Measurements from ENCODE around the gene FAM98B. TPM values are rescaled to one million over a fixed set of nuclear protein-coding genes. Genes with fewer than 3 reads are reported as not detected.

Gene FAM98B
- total RNA-seq, 1 experiment from 2014 or later = 50.0 TPM

- WGBS (ENCODE audit: extremely low coverage, insufficient read length, low lambda C conversion rate) = no CpG with 5 or more reads among the region's 5 CpGs
- Histone ChIP-seq H3K79me1 (ENCODE audit: insufficient read depth, low read depth, low read length, poor library complexity, severe bottlenecking) (no peaks in the 10 kb centered on the region), H3K4me2 (ENCODE audit: insufficient read depth, insufficient read length, low read length) (no peak overlapping the region), H3K9me3 (ENCODE audit: control insufficient read depth, low read depth, low read length) (no peaks in the 10 kb centered on the region), H3K27ac (ENCODE audit: insufficient read length, low read depth, low read length) (no peak overlapping the region), H3T11ph (ENCODE audit: low read length) (no peak overlapping the region), H3K4me1 (ENCODE audit: insufficient read depth, low read length) (peaks cover 14% of the 10 kb centered on the region; the same call in 1 of the 2 replicates), H4K20me1 (ENCODE audit: control insufficient read depth, insufficient read depth, insufficient read length) (no peaks in the 10 kb centered on the region), H4K8ac (replicated peaks; ENCODE audit: insufficient read length, low read depth, low read length) (no peak overlapping the region), H2BK12ac (ENCODE audit: insufficient read length, low read depth, low read length) (no peak overlapping the region), H3K79me2 (ENCODE audit: insufficient read depth, low read length) (no peaks in the 10 kb centered on the region), H4K5ac (ENCODE audit: insufficient read length, low read depth, low read length) (no peak overlapping the region), H3K56ac (ENCODE audit: insufficient read length, low read depth, low read length) (no peak overlapping the region), H2BK5ac (ENCODE audit: insufficient read length, low read length) (no peak overlapping the region), H3K23me2 (ENCODE audit: insufficient read length, low read depth, low read length, poor library complexity, severe bottlenecking) (no peaks in the 10 kb centered on the region), H3K14ac (ENCODE audit: insufficient read depth, low read length) (no peak overlapping the region), H3K4ac (ENCODE audit: low read depth, low read length) (no peak overlapping the region), H2BK20ac (ENCODE audit: low read depth, low read length, poor library complexity, severe bottlenecking) (no peak overlapping the region), H2BK15ac (ENCODE audit: low read depth, low read length) (no peak overlapping the region), H3K27me3 (ENCODE audit: insufficient read depth, low read length) (no peaks in the 10 kb centered on the region), H2BK120ac (ENCODE audit: low read depth, low read length, poor library complexity, severe bottlenecking) (no peak overlapping the region), H2AFZ (ENCODE audit: low read length) (no peak overlapping the region), H2AK5ac (ENCODE audit: insufficient read length, low read length) (no peak overlapping the region), H4K91ac (ENCODE audit: insufficient read length, low read depth, low read length) (no peak overlapping the region), H3K9ac (ENCODE audit: extremely low read depth, insufficient read length, low read length) (no peak overlapping the region), H3K23ac (ENCODE audit: insufficient read length, low read depth, low read length) (no peak overlapping the region), H3K18ac (ENCODE audit: insufficient read length, low read depth, low read length) (no peak overlapping the region)
- no peak for DNase-seq
- H3K4me3 Mint-ChIP-seq = no peak overlapping the region
- H3K36me3 Mint-ChIP-seq (ENCODE audit: insufficient read depth in 1 of 3, low read depth in 3 of 3) = no peaks in the 10 kb centered on the region
- peaks cover 32 to 33% of the 10 kb centered on the region in 2 experiments for H3K4me1 Mint-ChIP-seq
- H3K27me3 Mint-ChIP-seq (ENCODE audit: low read depth) = no peaks in the 10 kb centered on the region
- H3K9me3 Mint-ChIP-seq = no peaks in the 10 kb centered on the region
- H3K27ac Mint-ChIP-seq = no peak overlapping the region
- no peak for TF ChIP-seq CTCF (conservative IDR thresholded peaks at IDR 0.05)
Observed at GRCh38 chr15:38516626-38517025, 62.7 kb downstream of the FAM98B start.

Measured in H9 (cell line).